Stimulated activated CD8-positive, alpha-beta memory T cell treated with anti-CD3 and anti-CD28 coated beads, Interleukin-4, amount 100 ng/mL, for 1 hour (primary cell): Measurements from ENCODE around the gene THAP7.
"Not testable (repeated sequence)": the region's sequence is repeated elsewhere in the genome, so short reads cannot be mapped to it uniquely, and the experiment has no call there.

Source experiments
- DNase-seq, 2 donors: peaks; one replicate each; pipeline ENCODE4 v3.0.0-alpha.2; 2020; ENCODE audit warnings: low read depth in 2 of 2, low spot score in 1 of 2

The THAP7 gene, protein sequence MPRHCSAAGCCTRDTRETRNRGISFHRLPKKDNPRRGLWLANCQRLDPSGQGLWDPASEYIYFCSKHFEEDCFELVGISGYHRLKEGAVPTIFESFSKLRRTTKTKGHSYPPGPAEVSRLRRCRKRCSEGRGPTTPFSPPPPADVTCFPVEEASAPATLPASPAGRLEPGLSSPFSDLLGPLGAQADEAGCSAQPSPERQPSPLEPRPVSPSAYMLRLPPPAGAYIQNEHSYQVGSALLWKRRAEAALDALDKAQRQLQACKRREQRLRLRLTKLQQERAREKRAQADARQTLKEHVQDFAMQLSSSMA

DNA sequence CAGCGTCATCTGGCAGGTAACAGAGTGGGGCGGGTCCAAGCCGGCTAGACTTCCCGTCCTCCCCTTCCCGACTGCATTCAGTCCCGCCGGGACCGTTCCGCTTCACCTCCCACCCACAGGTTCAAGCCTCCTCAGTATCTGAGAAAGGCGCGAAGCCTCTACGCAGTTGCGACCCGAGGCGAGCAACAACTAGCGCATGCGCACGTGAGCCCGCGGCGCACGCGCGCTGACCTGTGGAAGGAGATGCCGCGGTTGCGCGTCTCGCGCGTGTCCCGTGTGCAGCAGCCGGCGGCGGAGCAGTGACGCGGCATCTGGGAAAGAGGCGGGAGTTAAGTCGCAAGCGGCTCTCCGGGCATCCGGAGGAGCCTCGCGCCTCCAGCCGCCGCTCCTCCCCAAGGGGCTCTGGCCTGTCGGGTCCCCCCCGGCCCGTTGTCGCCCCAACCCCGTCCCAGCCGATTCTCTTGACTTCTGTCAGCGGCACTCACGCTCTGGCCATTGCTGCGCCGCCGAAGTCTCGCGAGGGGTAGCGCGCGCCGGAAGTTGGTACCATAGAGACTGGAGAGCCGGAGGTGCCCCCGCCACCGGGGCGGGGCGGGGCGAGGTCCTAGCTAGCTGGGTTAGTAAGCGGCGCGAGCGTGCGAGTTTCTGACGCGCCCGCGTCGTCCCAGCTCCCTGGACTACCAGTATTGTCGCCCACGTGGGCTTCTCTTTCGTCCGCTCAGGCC lies at the start of gene THAP7:
THAP7 (minus strand) TSS at position 518 of the 725 bp plus-strand sequence; CDS start at position 311, 207 bp downstream.
- DNase-seq: peak; percentile 92 to 93

DNA sequence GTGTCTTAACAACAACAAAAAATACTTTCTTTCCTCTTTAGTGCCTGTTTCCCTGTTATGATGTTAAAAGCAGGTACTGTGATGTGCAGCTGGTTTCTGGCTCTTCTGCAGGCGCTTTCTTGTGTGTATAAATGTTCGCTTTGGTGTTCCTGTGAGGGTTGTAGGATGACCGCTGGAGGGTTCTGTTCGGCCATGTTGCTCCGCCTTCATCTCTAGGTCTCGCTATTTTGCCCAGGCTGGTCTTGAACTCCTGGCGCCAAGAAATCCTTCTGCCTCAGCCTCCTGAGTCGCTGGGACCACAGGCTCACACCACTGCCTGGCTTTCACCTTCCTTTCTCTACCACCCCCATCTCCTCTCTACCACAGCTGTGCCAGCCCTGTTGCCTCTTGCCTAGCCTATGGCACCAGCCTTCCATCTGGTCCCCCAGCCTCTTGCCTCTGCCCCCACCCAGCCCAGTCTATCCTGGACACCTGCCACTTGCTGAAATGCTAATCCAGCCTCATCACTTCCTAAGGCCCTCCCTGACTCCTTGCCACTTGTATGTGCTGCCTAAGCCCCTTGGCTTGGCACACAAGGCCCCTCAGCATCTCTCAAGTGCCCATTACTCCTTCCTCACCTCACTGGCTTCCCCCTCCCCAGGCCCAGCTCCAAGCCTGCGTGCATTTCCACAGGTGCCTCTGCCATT lies 49.4 kb upstream of the THAP7 start:
- DNase-seq: no peak

DNA sequence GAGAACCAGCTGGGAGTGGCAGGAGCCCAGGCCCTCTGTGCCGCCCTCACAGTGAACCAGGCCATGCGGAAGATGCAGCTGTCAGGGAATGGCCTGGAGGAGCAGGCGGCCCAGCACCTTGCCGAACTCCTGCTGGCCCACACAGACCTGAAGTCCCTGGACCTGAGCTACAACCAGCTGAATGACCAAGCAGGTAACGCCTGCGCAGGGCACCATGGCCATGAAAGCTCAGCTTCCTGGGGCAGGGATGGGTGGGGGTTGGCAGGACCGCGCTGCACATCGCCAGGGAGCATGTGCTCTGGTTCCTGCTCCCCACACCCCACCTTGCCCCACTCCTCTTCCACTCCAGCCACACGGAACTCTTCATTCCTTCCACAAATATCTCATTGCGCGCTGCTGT lies 47.0 kb upstream of the THAP7 start:
- DNase-seq: not testable (repeated sequence)

DNA sequence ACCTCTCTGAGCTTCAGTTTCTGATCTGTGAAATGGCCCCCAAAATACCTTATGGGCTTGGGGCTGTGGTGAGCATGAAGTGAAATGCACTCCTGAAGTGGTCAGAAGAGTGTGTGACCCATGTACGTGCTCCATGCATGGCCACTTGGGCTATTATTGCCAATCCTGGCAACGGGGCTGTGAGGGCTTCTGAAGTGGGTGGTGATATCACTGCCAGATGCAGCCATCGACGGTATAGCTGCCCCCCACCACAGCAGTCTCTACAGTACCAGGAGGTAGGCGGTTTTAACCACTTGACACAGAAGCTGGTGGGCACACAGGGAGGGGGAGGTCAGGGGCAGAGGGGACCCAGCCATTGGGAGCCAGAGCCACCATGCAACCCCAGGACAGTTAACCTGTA lies 46.5 kb upstream of the THAP7 start:
- not testable (repeated sequence) for DNase-seq

DNA sequence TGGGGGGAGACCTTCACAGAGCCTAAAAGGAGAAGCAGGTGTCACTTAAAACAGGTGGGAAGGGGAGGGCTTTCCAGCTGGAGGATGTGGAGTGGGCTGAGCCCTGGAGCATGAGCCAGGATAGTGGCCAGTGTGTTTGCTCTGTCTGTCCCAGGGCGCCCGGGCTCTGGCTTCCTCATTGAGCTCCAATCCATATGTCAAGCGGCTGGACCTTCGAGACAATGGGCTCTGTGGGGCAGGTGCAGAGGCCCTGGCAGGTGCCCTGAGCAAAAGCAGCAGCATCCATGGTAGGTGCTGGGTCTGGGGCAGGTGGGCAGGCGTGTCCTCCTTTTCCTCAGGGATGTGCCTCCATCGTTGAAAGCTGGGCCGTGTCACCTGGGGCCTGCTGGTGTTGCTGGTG lies 45.8 kb upstream of the THAP7 start:
- no peak for DNase-seq

DNA sequence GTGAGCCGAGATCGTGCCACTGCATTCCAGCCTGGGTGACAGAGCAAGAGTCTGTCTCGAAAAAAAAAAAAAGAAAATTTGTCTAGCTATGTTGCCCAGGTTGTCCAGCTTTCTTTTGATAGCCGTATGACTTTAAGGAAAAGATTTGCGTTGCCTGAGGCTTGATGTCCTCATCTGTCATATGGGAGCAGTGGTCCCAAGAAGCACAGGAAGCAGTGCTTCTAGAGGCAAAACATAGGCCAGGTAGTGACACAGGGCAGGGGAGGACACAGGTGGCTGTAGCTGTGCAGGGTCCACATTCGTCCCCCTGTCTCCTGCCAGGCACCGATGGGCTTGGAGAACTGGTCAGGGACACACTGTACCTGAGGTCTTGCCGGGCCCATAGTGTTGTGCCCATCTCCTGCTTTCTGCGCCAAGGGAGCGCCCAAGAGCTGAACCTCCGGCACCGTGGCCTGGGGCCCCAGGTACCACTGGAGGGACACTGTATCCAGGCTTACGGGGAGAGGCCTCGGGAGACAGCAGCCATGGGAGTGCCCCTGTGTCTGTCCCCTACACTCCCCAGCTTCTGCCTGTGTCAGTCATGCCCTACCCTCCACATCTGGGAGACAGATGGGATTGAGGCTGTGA lies 45.2 kb upstream of the THAP7 start:
- no peak for DNase-seq

DNA sequence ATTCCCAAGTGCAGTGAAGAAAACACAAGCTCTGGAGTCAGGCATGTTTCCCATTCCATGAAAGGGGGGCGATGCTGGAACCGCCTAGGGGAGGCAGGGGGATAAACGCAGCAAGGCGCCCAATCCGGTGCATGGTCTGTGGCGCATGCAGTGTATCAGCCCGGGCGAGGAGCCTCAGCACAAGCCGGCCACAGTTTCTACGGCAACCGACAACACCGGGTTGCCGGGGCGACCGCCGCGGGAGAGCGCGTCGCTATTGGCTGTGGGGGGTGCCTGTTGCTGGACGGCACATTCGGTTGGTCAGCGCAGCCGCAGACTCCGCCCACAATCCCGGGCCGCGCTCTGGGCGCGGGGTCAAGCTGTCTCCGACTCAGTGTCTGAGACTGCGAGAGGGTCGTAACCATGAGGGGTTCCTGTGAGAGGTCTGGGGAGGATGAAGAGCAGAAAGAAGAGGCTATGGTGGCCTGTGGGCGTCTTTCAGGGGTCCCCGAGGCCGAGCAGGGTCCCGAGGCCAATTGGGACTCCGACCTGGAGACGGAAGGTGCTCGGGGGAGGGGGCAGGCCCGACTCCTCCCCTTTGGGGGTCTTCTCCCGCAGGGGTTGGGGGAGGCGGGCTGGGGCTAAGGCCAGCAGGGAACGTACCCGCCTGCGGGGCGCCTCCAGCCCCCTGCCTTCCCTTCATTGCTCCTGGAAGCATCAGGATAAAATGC lies 43.8 kb upstream of the THAP7 start, which contains the start of gene LRRC74B:
LRRC74B (plus strand) TSS at position 362 of the 710 bp plus-strand sequence; CDS start at position 403, 41 bp downstream.
- peak; percentile 36 to 40 for DNase-seq

DNA sequence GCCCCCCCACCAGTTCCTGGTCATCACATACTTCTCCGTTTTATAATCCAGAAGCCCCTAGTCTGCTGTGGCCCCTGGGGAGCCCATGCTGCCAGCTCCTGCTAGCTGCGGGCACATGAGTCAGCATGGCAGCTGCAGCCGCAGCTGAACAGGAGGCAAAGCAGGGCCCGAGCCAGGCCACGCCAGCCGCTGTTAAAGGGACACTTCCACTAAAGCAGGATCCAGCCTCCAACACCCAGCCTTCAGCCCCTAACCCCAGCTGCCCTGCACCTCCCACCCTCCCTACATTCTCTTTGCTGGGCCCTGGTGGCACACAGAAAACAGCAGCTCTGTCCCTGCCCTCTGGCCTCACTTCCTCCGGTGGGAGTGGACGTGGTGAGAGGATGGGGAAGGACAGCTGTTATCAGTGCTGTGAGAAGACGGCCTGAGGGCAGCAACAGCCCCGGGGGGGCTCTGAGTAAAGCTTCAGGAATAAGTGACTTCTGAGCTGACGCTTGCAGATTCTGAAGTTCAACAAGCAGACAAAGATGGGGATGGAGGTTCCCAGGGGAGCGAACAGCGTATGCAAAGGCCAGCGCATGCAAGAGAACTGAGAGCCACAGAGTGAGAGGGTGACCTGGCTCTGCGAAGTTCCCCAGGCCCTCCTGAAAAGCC lies 43.1 kb upstream of the THAP7 start:
- no peak for DNase-seq

DNA sequence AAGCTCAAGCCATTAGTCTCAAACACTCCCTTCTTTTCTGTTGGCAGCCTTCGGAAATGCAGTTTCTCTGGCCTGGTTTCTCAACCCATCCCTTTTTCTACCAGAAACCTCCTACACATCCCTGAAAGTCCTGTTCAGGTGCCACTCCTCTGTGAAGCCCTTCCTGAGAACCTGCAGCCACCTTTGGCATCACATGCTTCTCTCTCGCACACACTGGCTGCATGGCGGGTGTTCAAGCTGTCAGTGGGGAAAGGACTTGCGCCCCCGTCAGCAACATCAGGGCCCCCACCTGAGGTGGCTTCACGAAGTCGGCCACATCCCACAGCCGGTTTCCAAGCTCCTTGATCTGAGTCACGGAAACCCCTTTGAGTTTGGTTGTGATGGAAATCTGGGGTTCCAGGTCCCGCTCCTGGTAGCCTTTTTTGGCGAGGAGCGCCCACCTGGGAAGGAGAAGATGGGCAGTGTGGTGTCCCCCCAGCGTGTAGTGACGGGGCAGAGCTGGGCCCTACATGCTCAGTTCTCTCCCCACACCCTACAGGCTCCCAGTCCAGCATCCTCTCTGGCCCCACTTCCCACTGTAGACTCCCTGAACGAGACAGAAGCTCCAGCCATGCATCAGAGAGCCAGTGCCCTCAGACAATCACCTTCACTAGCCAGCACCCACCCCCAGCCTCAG lies 42.1 kb upstream of the THAP7 start:
- DNase-seq: no peak

DNA sequence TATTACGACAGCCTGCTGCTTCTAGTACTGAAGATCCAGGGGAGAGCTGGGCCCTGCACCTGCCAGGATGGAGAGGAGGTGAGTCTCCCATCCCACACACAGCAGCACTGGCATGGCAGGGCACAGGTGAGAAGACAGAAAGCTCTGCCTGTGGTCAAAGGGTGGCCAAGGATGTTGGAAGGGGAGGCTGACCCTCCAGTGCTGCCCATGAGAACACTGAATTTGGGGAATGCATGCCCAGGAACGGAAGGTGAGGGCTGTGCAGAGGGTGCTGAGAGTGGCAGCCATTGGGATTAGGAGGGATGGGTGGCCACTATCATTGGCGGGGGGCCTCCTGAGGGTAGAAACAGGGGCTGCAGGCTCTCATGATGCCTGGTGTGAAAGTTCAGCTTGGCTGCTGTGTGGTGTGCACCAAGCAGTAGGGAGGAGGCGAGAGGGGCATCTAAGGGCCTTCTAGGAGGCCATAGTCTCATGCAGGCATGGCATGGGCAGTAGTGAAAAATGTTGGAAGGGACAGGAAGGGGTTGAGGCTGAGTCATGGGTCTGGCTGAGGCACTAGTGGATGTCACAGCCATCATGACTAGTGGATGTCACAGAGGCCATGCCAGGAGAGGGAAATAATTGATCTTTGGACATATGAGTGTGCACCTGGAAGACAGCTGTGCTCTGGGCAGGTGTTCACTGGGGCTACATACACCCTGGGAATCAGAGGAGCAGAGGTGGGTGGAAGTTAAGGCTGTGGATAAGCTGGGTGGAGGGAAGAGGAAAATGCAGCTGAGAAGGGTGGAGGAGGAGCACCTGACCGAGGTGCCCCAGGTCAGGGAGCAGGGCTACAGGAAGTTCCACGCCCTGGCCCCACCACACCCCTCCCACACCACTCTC lies 41.3 kb upstream of the THAP7 start:
- no peak for DNase-seq

DNA sequence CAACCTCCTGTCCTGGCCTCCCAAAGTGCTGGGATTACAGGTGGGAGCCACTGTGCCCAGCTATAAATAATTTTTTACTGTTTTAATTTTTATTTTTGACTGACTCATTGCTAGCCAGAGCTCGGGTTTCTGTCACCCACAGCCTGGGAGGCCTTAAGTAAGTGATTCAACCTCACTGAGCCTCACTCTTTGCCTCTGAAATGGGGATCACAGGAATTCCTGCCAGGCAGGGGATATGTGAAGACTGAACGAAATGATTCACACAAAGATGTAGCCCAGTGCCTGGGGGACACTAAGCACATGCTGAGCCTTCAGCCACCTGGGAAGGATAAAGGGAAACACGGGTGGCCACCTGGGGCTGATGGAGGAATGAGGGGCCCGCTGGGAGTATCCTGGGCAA lies 40.0 kb upstream of the THAP7 start:
- no peak for DNase-seq

DNA sequence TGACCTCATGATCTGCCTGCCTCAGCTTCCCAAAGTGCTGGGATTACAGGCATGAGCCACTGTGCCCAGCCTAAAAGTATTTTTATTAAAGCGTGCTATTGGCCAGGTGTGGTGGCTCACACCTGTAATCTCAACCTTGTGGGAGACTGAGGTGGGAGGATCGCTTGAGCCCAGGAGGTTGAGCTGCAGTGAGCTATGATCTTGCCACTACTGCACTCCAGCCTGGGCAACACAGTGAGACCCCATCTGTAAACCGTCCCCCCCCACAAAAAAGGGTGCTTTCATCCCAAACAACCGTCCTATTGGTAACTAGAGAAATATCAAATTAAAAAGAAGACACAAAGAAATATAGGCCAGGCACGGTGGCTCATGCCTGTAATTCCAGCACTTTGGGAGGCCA lies 37.2 kb upstream of the THAP7 start:
- not testable (repeated sequence) for DNase-seq

DNA sequence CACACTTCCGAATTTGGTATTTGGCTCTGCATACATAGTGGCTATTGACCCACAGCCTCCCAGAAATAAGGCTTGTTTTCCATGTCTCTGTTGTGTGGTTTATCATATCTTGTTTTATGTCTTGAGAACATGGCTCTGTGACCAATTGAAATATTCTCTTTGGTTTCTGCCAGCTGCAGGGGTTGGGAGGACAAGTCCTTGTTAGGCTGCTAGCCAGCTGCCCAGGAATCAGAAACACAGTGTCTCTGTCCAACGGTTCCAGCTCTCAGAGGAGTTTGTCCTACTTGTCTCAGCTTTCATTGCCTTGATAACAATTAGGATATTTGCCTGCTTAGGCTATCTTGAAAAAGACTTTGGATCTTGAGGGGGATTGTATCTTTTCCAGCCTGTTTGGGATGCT lies 36.5 kb upstream of the THAP7 start:
- DNase-seq: no peak

DNA sequence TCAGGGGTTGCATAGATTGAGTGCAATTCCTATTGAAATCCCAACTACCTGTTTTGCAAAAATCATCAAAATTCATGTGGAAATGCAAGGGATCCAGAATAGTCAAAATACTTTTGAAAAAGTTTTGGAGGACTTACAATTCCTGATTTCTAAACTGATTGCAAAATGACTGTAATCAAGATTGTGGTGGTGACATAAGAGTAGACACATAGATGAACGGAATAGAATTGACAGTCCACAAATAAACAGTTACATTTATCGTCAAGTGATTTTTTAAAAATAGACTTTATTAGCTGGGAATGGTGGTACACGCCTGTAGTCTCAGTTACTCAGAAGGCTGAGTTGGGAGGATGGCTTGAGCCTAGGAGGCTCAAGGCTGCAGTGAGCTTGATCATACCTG lies 33.1 kb upstream of the THAP7 start:
- DNase-seq: no peak

DNA sequence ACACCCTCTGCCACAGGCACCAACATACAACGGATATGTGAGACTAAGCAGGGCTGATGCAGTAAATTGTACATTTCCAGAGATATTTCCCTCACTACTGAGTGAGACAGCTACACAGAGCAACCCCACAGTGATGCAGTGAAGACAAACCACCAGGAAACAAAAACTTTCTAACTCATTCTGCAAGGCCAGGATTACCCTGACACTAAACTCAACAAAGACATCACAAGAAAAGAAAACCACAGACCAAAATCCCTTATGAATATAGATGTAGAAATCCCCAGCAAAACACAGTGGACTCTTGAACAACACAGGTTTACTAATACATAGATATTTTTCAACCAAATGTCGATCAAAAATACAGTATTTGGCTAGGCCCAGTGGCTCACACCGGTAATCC lies 32.0 kb upstream of the THAP7 start:
- no peak for DNase-seq

DNA sequence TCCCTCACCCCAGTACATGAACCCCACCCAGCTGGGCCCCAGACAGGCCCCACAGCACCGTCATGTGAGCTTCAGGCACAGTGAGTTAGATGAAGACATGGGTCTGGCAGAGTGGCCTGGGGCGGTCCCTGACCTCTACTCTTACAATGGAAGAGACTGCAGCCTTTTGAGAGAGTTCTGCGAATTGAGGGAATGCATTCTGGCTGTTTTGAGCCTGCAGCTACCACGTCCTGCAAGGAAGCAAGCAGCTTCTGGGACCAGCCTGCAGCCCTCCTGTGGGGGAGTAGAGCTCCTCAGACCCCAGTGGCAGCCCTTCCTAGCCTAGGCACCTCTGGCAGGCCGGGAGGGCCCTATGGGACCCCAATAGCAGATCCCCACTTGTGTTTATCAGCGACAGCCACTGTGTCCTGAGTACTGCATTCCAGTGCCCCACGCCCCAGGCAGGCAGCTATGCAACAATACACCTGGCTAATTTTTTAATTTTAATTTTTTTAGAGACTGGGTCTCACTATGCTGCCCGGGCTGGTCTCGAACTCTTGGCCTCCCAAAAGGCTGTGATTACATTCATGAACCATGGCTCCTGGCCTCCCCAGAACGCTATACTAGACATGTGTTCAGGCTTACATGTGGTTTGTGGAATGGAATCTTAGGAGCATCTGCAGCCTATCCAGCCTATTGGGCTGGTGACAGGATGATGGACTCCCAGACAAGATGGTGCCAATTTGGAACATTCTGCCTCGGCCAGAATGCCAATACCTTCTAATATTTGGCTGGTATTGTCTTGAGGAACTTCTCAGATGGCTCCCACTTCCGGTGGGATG lies 31.2 kb upstream of the THAP7 start:
- no peak for DNase-seq

DNA sequence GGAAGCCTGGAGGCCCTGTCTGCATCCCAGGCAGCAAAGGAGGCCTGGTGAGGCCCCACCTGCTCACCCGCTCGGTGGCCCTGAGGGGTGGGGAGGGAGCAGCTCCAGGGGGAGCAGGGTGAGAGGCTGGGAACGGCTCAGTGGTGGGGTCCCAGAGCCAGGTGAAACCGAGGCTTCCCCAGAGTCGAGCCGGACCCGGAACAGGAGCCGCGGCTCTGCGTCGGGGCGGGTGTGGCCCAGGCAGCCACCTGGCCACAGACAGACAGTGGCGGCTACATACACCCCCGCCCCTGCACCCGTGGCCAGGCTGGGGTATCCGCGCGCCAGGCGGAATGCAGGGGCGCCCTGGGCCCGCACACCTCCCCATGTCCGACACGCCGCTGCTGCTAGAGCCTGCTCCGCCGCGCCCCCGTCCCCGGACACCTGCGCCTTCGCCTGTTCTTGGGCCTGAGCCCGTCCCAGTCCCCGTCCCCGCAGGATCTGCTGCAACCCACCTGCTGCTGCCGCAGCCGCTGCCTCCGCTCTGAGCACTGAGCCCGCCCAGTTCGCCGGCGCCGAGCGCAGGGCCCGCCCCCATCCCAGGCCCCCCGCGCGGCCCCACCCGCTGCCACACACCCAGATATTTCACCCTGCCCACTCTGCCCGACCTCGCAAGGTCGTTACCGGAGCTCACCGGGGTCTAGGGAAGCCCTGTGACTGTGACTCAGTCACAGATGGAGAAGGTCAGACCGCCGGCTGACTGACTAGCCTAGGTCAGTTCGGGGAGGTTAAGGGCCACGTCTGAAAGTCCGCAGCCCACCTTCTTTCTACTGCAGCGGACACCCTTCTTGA lies 30.3 kb upstream of the THAP7 start, which contains the start of gene SLC7A4:
SLC7A4 (minus strand) TSS at position 525 of the 831 bp plus-strand sequence. CDS start 749 bp downstream, outside the sequence.
- no peak for DNase-seq
